Erythroblast (primary cell): ENCODE data around the gene SPATA6.

ENCODE experiments used
- GATA1 ChIP-seq: IDR thresholded peaks from 2 replicates; pipeline ENCODE4 v1.6.1; 2011; ENCODE audit warnings: low read depth, mild to moderate bottlenecking, control low read depth, low read length, moderate library complexity
- POLR2A ChIP-seq: IDR thresholded peaks from 2 replicates; pipeline ENCODE4 v1.6.1; 2011; ENCODE audit warnings: mild to moderate bottlenecking, low read length

DNA sequence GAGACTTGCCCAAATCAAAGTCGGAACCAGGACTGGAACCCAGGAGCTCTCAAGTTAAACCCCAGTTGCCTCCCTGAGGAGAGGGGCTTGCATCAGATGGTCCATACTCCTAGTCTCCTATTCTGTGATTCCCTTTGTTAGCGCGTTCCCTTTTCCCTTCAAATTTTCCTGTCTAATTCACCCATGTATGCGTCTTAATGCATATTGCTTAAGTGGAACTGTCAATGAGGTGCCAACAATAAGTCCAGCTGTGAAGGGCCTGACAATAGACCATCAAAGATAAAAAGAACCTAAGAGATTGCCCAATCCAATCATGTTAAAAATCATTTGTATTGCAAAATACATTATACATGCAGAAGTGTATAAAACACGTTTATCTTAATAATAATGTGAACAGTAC is 634 bp upstream of the SPATA6 start:
- TF ChIP-seq POLR2A (no peak), GATA1 (no peak)
